Mammary epithelial cell (primary cell): ENCODE measurements around the gene SIK3.

Experiments
- CTCF ChIP-seq, 2 donors: IDR thresholded peaks in 1 of 2; conservative IDR thresholded peaks in 1 of 2; 2 replicates each; pipeline ENCODE4 v1.5.1; 2011 to 2012; ENCODE audit warnings: inconsistent platforms in 2 of 2, low read length in 2 of 2, mild to moderate bottlenecking in 2 of 2, control low read depth in 1 of 2, low read depth in 1 of 2; ENCODE audit not compliant: insufficient read depth in 1 of 2; ENCODE audit errors: extremely low read depth in 1 of 2
- EZH2 ChIP-seq: IDR thresholded peaks from 2 replicates; pipeline ENCODE4 v1.6.1; 2012; ENCODE audit warnings: low read length, inconsistent platforms, borderline replicate concordance

GRCh38 chr11:117000014-117000737, 98.1 kb downstream of the SIK3 start:
- TF ChIP-seq CTCF (conservative IDR thresholded peaks at IDR 0.05 in 1 of 2, IDR thresholded peaks at IDR 0.05 in 1 of 2; ENCODE audit: extremely low read depth in 1 of 2, insufficient read depth in 1 of 2, low read depth in 1 of 2, low read length in 2 of 2) (no peak), EZH2 (no peak)
